ENCODE results near the gene CCDC159. TPM values are rescaled to one million over a fixed set of nuclear protein-coding genes. Genes with fewer than 3 reads are reported as not detected.
"Not testable (repeated sequence)": the region's sequence is repeated elsewhere in the genome, so short reads cannot be mapped to it uniquely, and the experiment has no call there.

CCDC159 gene
- total and polyA plus RNA-seq, 12 donors: 13.0 to 79.9 (median 19.7) TPM

- intact Hi-C loops (cut with DNase I): loop anchor here in 2 of 10 donors (10.0 kb wide), 2 partner anchors 53 to 213 kb away; partner anchors contain the start of gene TSPAN16 (in 1 of the 2)
- ATAC-seq: no peak
- no peaks in the 10 kb centered on the region for H3K27me3 ChIP-seq
- no peak overlapping the region for H3K4me3 ChIP-seq
- DNase-seq: no peak
- no peak for TF ChIP-seq CTCF (IDR thresholded peaks at IDR 0.05)
- H3K4me1 ChIP-seq: peaks cover 6 to 32% (median 25%) of the 10 kb centered on the region in 9 donors
- H3K27ac ChIP-seq: peak overlapping the region in 3 of 10 donors; percentile 72 to 80 (median 77)
- H3K9me3 ChIP-seq: peaks cover 0 to 12% (median 0%) of the 10 kb centered on the region in 11 donors
- H3K36me3 ChIP-seq: peaks cover 0 to 10% (median 0%) of the 10 kb centered on the region in 9 donors
- WGBS, 2 donors: 81 to 82% methylated on average over 7 of the region's 7 CpGs
Measured at GRCh38 chr19:11347546-11348039, 1.3 kb downstream of the CCDC159 start.

- WGBS, 2 donors: 89 to 91% methylated on average over 4 of the region's 4 CpGs
- Histone ChIP-seq H3K36me3 (no peaks in the 10 kb centered on the region), H3K27me3 (no peaks in the 10 kb centered on the region), H3K9me3 (peaks cover 0 to 12% (median 0%) of the 10 kb centered on the region in 11 donors), H3K4me1 (peaks cover 6 to 24% (median 19%) of the 10 kb centered on the region in 9 donors), H3K4me3 (no peak overlapping the region), H3K27ac (no peak overlapping the region)
- intact Hi-C loops (cut with DNase I): loop anchor here in 2 of 10 donors (10.0 kb wide), 2 partner anchors 54 to 214 kb away; partner anchors contain the start of gene TSPAN16 (in 1 of the 2)
- DNase-seq (no peak), ATAC-seq (no peak)
- no peak for TF ChIP-seq CTCF (IDR thresholded peaks at IDR 0.05)
Measured at GRCh38 chr19:11349171-11349570, 2.9 kb downstream of the CCDC159 start.

GRCh38 chr19:11354102-11354501 is 7.8 kb downstream of the CCDC159 start:
- intact Hi-C loops (cut with DNase I): loop anchor here in 1 of 10 donors (10.0 kb wide), 1 partner anchor 59 kb away; the partner anchor contains the start of gene TSPAN16
- H3K9me3 ChIP-seq, ATAC-seq, H3K27me3 ChIP-seq, H3K4me3 ChIP-seq, H3K27ac ChIP-seq, H3K36me3 ChIP-seq, DNase-seq: not testable (repeated sequence)
- H3K4me1 ChIP-seq: peaks cover 0 to 16% (median 6%) of the 10 kb centered on the region in 9 donors
- WGBS, 2 donors: 96 to 98% methylated on average over 4 of the region's 4 CpGs

GRCh38 chr19:11355160-11356073 is 9.1 kb downstream of the CCDC159 start, which contains the start of gene PLPPR2:
PLPPR2 (plus strand) TSS chr19:11355432; CDS start chr19:11357674, 2,242 bp downstream.
- DNase-seq: peak; percentile 93 to 95
- no peak for TF ChIP-seq CTCF (IDR thresholded peaks at IDR 0.05)

More at GRCh38 chr19:11355160-11356073, 9.1 kb downstream of the CCDC159 start, which contains the start of gene PLPPR2:
- intact Hi-C loops (cut with DNase I): loop anchor here in 1 of 10 donors (10.0 kb wide), 1 partner anchor 61 kb away; the partner anchor contains the start of gene TSPAN16
- peak; percentile 92 to 97 (median 94) for ATAC-seq
- peaks cover 0 to 16% (median 6%) of the 10 kb centered on the region in 9 donors for H3K4me1 ChIP-seq
- peak within 1 kb of the TSS; percentile 51 to 71 (median 64) for H3K4me3 ChIP-seq
- no peaks in the 10 kb centered on the region for H3K27me3 ChIP-seq
- H3K9me3 ChIP-seq: no peaks in the 10 kb centered on the region
- WGBS, 2 donors: 5 to 7% methylated on average over 56 to 62 of the region's 62 CpGs
- peaks cover 0 to 22% (median 0%) of the 10 kb centered on the region in 9 donors for H3K36me3 ChIP-seq
- peak within 1 kb of the TSS in 9 of 10 donors; percentile 30 to 86 (median 63) for H3K27ac ChIP-seq
